Parathyroid adenoma (tissue), 2 donors: ENCODE results near the gene CELSR1.

Experiments used
- H2AFZ ChIP-seq: fragments of 300-600 bp; sonication (generic); one replicate; pipeline ENCODE4 v1.7.0; 2017; ENCODE audit warnings: antibody characterized with exemption, mild to moderate bottlenecking
- H3K27ac ChIP-seq: fragments of 300-600 bp; sonication (generic); one replicate; pipeline ENCODE4 v1.7.0; 2017
- H3K27me3 ChIP-seq: fragments of 300-600 bp; sonication (generic); one replicate; pipeline ENCODE4 v1.7.0; 2017; ENCODE audit warnings: low read length; ENCODE audit not compliant: control insufficient read depth, insufficient read depth
- H3K36me3 ChIP-seq: fragments of 300-600 bp; sonication (generic); one replicate; pipeline ENCODE4 v1.7.0; 2017; ENCODE audit warnings: low read length; ENCODE audit not compliant: control insufficient read depth, insufficient read depth
- H3K4me1 ChIP-seq: fragments of 300-600 bp; sonication (generic); one replicate; pipeline ENCODE4 v1.7.0; 2017; ENCODE audit warnings: control low read depth
- H3K4me2 ChIP-seq: fragments of 300-600 bp; sonication (generic); one replicate; pipeline ENCODE4 v1.7.0; 2017; ENCODE audit warnings: low read length
- H3K4me3 ChIP-seq: fragments of 300-600 bp; sonication (generic); one replicate; pipeline ENCODE4 v1.7.0; 2017; ENCODE audit warnings: low read depth, low read length
- H3K79me2 ChIP-seq: fragments of 300-600 bp; sonication (generic); one replicate; pipeline ENCODE4 v1.7.0; 2017; ENCODE audit warnings: control low read depth
- H3K9ac ChIP-seq: fragments of 300-600 bp; sonication (generic); one replicate; pipeline ENCODE4 v1.7.0; 2017; ENCODE audit warnings: mild to moderate bottlenecking
- H3K9me3 ChIP-seq: fragments of 300-600 bp; sonication (generic); one replicate; pipeline ENCODE4 v1.7.0; 2017; ENCODE audit warnings: low read length; ENCODE audit not compliant: control insufficient read depth
- TF ChIP-seq, protein P1 (sequence below): fragments of 300-600 bp; sonication (generic); IDR thresholded peaks from one replicate; pipeline ENCODE4 v1.7.0; 2017; ENCODE audit warnings: antibody characterized with exemption, mild to moderate bottlenecking
- donor health status: primary hyperparathyroidism.

The CELSR1 gene

DNA sequence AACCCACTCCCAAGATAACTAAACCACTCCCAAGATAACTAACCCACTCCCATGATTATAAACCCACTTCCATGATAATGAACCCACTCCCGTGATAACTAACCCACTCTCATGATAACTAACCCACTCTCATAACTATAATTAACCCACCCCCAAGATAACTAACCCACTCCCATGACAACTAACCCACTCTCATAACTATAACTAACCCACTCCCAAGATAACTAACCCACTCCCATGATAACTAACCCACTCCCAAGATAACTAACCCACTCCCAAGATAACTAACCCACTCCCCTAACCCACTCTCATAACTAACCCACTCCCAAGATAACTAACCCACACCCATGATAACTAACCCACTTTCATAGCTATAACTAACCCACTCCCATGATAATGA, 30.1 kb upstream of the CELSR1 start:
- H3K9ac ChIP-seq, result no peak overlapping the region
- H3K9me3 ChIP-seq, result no peaks in the 10 kb centered on the region
- H3K4me1 ChIP-seq, result no peaks in the 10 kb centered on the region
- TF ChIP-seq, protein P1, sequence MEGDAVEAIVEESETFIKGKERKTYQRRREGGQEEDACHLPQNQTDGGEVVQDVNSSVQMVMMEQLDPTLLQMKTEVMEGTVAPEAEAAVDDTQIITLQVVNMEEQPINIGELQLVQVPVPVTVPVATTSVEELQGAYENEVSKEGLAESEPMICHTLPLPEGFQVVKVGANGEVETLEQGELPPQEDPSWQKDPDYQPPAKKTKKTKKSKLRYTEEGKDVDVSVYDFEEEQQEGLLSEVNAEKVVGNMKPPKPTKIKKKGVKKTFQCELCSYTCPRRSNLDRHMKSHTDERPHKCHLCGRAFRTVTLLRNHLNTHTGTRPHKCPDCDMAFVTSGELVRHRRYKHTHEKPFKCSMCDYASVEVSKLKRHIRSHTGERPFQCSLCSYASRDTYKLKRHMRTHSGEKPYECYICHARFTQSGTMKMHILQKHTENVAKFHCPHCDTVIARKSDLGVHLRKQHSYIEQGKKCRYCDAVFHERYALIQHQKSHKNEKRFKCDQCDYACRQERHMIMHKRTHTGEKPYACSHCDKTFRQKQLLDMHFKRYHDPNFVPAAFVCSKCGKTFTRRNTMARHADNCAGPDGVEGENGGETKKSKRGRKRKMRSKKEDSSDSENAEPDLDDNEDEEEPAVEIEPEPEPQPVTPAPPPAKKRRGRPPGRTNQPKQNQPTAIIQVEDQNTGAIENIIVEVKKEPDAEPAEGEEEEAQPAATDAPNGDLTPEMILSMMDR, result no peak
- no peaks in the 10 kb centered on the region for H3K36me3 ChIP-seq
- H3K27ac ChIP-seq, result no peak overlapping the region
- no peak overlapping the region for H2AFZ ChIP-seq
- H3K4me2 ChIP-seq, result no peak overlapping the region
- no peak overlapping the region for H3K4me3 ChIP-seq
- H3K27me3 ChIP-seq, result no peaks in the 10 kb centered on the region
- H3K79me2 ChIP-seq, result no peaks in the 10 kb centered on the region

DNA sequence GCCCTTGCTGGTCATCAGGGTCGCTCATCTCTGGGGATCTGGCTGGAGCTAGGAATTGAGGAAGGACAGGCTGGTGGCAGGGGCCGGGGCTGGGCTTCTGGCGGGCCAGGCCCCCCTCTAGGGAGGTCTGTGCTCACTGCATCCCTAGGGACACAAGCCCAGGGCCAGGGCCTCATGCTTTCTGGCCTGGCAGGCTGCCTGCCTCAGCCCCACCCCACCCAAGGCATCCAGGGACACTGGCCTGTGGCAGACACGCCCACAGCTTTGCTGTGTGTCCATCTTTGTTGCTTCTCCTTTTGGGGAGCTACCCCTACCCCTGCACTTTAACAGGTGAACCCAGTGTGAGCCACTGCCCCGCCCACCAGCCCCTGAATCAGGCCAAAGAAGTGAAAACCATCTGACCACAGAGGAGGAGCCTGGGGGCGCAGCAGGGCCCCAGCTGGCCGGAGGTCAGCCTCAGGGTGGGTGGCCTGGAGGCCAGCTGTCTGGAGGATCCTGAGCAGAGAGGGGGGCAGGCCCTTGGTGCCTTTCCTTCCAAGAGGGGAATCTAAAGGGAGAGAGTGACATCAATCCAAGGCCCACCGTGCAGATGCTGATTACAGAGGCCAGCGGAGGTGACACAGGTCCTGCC, 26.8 kb upstream of the CELSR1 start:
- H3K9ac ChIP-seq, result no peak overlapping the region
- TF ChIP-seq, protein P1, result no peak
- no peaks in the 10 kb centered on the region for H3K79me2 ChIP-seq

DNA sequence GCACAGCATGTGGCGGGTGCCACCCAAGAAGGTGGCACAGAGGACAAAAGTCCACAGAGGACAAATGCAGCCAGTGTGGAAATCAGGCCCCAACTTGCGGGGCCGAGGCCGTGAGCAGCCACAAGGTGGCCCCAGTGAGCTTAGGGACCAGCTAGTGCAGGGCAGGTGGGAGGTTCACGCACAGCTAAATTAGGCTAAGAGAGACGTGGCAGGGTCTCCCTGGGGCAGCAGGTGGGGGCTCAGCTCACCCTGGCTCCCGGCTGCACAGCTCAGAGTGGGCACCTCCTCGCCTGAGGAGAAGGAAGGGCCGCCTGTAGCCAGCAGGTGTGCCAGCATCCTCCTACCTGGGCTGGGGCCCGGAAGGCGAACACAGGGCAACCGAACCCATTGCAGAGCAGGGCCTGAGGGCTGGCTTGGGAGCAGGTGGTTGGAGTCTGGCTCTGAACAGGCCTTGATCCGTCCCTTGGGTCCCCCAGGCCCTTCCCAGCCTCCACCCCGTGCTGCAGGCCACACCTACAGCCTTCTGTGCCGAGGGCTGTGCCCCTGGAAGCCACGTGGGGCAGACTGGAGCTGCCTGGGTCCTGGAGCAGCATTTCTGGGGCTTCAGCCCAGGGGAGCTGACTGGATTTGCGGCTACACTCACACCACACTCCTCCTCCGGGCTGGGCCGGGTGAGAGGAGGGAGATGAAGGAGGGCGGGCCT, 26.1 kb upstream of the CELSR1 start:
- TF ChIP-seq, protein P1, result peak; percentile 55
- Histone ChIP-seq H2AFZ (peak overlapping the region; percentile 69), H3K9me3 (no peaks in the 10 kb centered on the region), H3K79me2 (no peaks in the 10 kb centered on the region), H3K4me2 (no peak overlapping the region), H3K27me3 (no peaks in the 10 kb centered on the region), H3K4me3 (no peak overlapping the region), H3K9ac (no peak overlapping the region), H3K4me1 (no peaks in the 10 kb centered on the region), H3K36me3 (no peaks in the 10 kb centered on the region), H3K27ac (no peak overlapping the region)

More for the DNA sequence above, 26.8 kb upstream of the CELSR1 start:
- no peaks in the 10 kb centered on the region for H3K9me3 ChIP-seq
- H3K4me1 ChIP-seq, result no peaks in the 10 kb centered on the region
- no peak overlapping the region for H3K4me2 ChIP-seq
- H3K27me3 ChIP-seq, result no peaks in the 10 kb centered on the region
- no peak overlapping the region for H2AFZ ChIP-seq
- H3K36me3 ChIP-seq, result no peaks in the 10 kb centered on the region
- no peak overlapping the region for H3K27ac ChIP-seq
- no peak overlapping the region for H3K4me3 ChIP-seq

DNA sequence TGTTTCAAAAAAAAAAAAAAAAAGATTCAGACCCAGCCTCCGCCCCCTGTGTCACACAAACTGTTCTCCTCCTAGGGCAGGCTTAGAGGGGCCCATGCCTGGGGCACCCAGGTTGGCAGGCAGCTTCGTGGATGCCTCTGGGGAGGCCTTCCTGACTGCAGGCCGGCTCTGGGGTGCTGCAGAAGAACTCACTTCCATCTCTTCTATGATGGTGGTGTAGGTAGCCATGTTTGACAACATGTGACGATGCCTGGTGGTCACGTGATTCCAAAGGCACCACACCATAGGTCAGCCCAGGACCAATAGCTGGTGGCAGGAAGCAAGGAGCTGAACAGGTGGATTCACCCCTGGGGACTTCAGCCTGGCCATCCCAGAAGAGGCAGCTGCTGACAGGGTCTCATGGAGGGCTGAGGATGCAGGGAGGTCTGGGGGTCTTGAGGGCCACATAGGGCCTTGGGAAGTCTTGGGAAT, 24.1 kb upstream of the CELSR1 start:
- Histone ChIP-seq H3K79me2 (no peaks in the 10 kb centered on the region), H3K4me3 (no peak overlapping the region), H3K27ac (no peak overlapping the region), H2AFZ (no peak overlapping the region), H3K27me3 (no peaks in the 10 kb centered on the region), H3K36me3 (no peaks in the 10 kb centered on the region), H3K4me2 (no peak overlapping the region), H3K9me3 (no peaks in the 10 kb centered on the region), H3K9ac (no peak overlapping the region), H3K4me1 (no peaks in the 10 kb centered on the region)
- TF ChIP-seq, protein P1, result no peak
